ENCODE data around the gene GPR146. TPM values are rescaled to one million over a fixed set of nuclear protein-coding genes. Genes with fewer than 3 reads are reported as not detected.
A peak's percentile ranks its signal among the peaks of the same experiment; 100 is the strongest.
"Not testable (repeated sequence)": the region's sequence is repeated elsewhere in the genome, so short reads cannot be mapped to it uniquely, and the experiment has no call there.

The GPR146 gene
- total RNA-seq, 1 experiment from 2014 or later, result 3.4 TPM

- DNase-seq (ENCODE audit: low spot score), result no peak
Observed at GRCh38 chr7:1058311-1058710, 14.0 kb downstream of the GPR146 start.

GRCh38 chr7:1058821-1059199 lies 14.5 kb downstream of the GPR146 start:
- no peak for DNase-seq (ENCODE audit: low spot score)

GRCh38 chr7:1059200-1060091 lies 15.1 kb downstream of the GPR146 start:
- DNase-seq (ENCODE audit: low spot score), result no peak

GRCh38 chr7:1060315-1061072 lies 16.1 kb downstream of the GPR146 start:
- DNase-seq (ENCODE audit: low spot score), result no peak

GRCh38 chr7:1061180-1061579 lies 16.8 kb downstream of the GPR146 start:
- no peak for DNase-seq (ENCODE audit: low spot score)

- no peak for DNase-seq (ENCODE audit: low spot score)
Observed at GRCh38 chr7:1062296-1063294, 18.2 kb downstream of the GPR146 start.

GRCh38 chr7:1063361-1063760 lies 19.0 kb downstream of the GPR146 start:
- DNase-seq (ENCODE audit: low spot score), result no peak

- DNase-seq (ENCODE audit: low spot score), result no peak
Observed at GRCh38 chr7:1064581-1064980, 20.2 kb downstream of the GPR146 start.

- DNase-seq (ENCODE audit: low spot score), result no peak
Observed at GRCh38 chr7:1065263-1065584, 20.9 kb downstream of the GPR146 start.

- peak; percentile 77 for DNase-seq (ENCODE audit: low spot score)
Observed at GRCh38 chr7:1065585-1066241, 21.4 kb downstream of the GPR146 start.

GRCh38 chr7:1066242-1066588 lies 21.9 kb downstream of the GPR146 start:
- DNase-seq (ENCODE audit: low spot score), result no peak

GRCh38 chr7:1068013-1068412 lies 23.7 kb downstream of the GPR146 start:
- no peak for DNase-seq (ENCODE audit: low spot score)

GRCh38 chr7:1068619-1069018 lies 24.3 kb downstream of the GPR146 start:
- no peak for DNase-seq (ENCODE audit: low spot score)

- DNase-seq (ENCODE audit: low spot score), result no peak
Observed at GRCh38 chr7:1070544-1071011, 26.2 kb downstream of the GPR146 start.

- no peak for DNase-seq (ENCODE audit: low spot score)
Observed at GRCh38 chr7:1071731-1072254, 27.4 kb downstream of the GPR146 start.

GRCh38 chr7:1073142-1073977 lies 29.0 kb downstream of the GPR146 start:
- no peak for DNase-seq (ENCODE audit: low spot score)

GRCh38 chr7:1074018-1074417 lies 29.7 kb downstream of the GPR146 start:
- DNase-seq (ENCODE audit: low spot score), result not testable (repeated sequence)

- no peak for DNase-seq (ENCODE audit: low spot score)
Observed at GRCh38 chr7:1074593-1075431, 30.5 kb downstream of the GPR146 start.

All from H4 (cell line).